ENCODE data around the gene ZDHHC13.

The ZDHHC13 gene

GRCh38 chr11:19164230-19164855 is 47.4 kb downstream of the ZDHHC13 start:
- DNase-seq = no peak

- no peak for DNase-seq
Measured at GRCh38 chr11:19164881-19165280, 47.9 kb downstream of the ZDHHC13 start.

GRCh38 chr11:19168090-19168489 is 51.1 kb downstream of the ZDHHC13 start:
- DNase-seq = no peak

DNA sequence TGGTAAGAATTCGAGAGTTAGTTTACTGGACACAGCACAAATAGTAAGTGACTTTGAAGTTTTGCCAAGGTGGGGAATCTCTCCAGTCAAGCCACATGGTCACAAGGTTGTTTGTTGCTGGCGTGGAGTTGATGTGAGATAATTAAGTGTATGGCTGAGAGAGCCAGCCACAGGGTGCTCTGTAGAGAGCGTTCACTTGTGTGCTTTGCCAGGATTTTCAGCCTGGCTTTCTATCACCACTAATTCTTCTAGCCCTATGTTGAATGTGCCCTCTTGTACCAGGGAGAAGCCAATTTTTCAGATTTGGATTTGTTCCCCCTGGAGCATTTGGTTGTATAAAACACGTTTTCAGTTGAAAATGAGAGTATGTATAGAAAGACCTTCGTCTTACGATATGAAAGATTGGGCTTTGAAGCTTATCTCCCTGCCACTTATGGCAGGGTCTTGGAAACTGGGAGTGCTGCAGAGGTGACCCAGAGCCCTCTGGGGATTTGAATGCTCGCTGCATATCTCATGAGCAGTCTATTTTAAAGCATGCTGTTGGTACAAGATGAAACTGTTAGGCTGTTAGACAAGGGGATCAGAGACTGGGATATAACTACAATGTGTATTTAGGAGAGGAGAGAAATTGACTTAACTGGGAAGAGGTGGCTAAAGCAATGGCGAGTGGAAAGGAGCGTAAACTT is 56.2 kb downstream of the ZDHHC13 start:
- no peak for DNase-seq

GRCh38 chr11:19173964-19174638 is 57.1 kb downstream of the ZDHHC13 start:
- no peak for DNase-seq

- DNase-seq = no peak
Measured at GRCh38 chr11:19176629-19177186, 59.7 kb downstream of the ZDHHC13 start.

- DNase-seq = no peak
Measured at GRCh38 chr11:19181531-19182261, 64.7 kb downstream of the ZDHHC13 start.

DNA sequence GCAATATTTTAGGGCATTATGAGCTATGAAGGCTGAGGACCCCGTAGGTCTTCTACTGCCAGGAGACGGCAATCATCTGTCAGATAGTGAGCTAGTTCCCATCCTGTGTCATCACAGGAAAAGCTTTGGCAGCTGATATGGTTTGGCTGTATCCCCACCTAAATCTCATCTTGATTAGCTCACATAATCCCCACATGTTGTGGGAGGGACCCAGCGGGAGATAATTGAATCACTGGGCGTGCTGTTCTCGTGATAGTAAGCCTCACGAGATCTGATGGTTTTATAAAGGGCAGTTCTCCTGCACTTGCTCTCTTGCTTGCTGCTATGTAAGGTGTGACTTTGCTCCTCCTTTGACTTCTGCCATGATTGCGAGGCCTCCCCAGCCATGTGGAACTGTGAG is 66.7 kb downstream of the ZDHHC13 start:
- no peak for DNase-seq

- DNase-seq = no peak
Measured at GRCh38 chr11:19185036-19185435, 68.1 kb downstream of the ZDHHC13 start.

DNA sequence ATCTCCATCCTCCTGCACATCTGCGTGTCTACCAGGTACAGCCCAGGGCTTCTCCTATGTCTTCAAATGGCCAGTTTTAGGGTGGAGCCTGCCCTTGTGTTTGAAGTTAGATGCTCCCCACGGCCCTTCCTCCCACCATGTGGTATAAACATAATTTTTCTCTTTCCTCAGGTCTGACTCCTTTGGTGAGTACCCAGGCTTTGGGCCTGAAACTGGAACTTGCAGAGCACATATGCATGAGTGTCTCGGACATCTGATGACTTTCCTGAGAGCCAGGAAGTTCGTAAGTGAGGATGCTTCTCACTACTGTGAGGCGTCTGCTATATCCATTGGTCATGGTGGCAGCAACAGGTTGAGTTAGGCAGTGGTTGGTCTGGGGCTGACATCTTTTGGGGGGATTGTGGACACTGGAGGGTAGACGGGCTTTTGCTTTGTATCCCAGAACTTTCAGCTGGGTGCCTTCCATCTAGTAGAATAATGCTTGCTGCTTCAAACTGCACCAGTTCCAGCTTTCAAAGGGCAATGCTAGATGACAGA is 68.6 kb downstream of the ZDHHC13 start:
- no peak for DNase-seq

DNA sequence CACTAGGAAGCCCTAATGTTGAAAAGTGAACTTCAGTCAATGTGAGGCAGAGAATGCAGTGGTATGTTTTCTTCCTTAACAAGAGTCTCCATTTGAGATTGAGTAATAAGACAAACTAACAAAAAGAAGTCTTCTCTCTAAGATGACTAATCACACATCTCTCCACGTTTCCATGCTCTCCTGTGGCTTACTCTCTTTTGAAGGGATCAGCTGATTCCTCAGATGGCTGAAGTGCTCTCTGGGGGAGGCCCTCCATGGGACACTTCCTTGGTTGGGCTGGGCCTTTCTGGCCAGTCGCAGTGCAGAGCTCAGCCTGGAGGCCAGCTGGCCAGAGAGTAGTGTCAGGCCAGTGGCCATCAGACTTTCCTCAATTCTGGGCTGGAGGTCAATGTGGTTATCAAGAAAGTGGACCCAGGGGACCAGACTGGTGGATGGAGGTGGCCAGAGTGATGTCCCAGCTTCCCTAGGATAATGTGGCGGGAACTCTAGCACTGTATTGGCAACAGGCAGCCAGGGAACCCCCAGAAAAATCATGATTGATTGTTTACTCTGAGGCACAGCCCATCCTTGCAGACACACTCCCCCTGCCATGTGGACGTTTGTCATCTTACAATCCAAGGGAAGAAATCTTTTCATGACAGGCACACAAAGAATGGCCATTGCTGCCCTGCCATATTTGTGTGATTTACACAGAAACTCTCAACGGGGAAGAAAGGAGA is 70.3 kb downstream of the ZDHHC13 start:
- DNase-seq = peak in 4 of 56 donors; percentile 6 to 46 (median 14)

- DNase-seq = peak in 32 of 56 donors; percentile 2 to 67 (median 22)
Measured at GRCh38 chr11:19187833-19188258, 70.9 kb downstream of the ZDHHC13 start.

DNA sequence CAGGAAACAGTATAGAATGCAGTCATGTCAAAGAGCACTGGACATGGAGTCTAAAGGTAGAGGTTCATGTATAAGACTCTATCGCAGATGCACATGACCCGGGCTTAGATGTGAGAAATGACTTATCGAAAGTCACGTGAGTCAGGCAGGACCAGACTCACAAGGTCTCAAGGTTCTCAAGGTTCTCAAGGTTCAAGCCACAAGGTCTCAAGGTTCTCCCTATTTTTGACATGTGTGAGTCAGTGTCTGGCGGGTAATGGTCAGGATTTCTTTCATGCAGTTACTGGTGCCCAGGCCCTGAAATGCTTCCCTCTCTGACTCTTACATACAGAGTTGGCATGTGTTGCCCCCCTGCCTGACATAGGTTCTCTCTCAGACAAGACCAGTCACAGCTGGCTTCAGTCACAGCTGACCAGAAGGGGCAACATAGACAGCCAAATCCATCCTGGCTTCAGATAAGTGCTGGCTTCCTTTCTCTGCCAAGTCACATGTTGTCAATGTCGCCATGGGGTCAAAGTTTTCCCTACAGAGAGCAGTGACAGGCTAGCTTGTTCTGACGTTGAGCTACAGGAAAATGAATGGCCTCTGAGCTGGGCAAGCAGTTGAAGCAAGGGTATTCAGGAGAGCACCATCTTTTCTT is 74.7 kb downstream of the ZDHHC13 start:
- no peak for DNase-seq

- no peak for DNase-seq
Measured at GRCh38 chr11:19193916-19194315, 76.9 kb downstream of the ZDHHC13 start.

GRCh38 chr11:19194620-19195308 is 77.8 kb downstream of the ZDHHC13 start:
- DNase-seq = no peak

DNA sequence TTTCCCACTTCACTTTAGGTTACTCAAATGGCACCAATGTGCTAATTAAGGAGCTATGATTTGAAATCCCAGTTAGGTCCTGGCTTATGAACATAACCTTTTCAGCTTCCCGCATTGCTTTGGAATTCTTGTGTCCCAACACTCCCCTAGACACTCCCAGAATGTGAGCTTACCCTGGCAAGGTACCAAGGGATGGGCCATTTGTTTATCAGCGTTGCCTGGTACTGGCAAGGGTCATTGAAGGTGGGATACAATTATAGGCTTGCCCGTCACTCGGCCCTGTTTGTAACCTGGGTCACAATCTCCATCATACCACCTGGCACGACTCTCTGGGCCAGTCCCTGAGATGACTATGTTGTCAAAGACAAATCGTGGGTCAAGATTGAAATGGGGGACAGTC is 79.5 kb downstream of the ZDHHC13 start:
- no peak for DNase-seq

DNA sequence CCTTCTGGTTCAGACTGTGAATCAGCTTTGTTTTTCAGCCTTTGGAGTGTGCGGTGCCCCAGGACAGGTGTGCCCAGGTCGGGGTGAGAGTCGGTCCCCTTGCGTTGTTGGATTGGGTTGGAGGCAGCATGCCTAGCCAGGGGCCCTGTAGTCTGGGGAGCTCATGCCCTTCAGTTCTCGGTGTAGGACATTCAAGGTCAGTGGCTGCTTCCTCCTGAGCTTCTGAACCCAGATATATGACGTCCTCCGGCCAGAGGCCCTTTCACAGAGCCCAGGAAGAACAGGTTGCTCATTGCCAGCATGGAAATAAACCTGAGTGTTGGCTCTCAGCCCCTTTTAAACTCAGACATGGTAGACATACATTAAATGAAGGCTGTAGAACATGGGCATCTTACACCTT is 82.1 kb downstream of the ZDHHC13 start:
- DNase-seq = no peak

DNA sequence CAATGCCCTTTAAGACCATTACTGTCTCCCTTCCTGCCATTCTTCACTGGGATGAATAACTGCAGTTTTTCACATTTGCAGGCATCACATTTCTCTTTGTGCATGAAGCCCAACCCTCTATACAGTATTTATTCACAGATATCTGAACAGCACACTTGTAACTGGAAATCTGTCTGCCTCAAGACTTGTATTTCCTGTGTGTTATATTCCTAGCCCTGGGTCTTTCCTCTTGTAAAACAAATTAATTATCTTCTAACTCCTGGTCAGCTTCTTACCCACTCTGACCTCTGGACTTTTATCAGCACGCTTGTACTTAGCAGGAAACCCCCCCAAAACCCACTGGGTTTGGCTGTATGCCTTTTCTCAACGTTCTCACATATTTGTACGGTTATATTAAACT is 82.8 kb downstream of the ZDHHC13 start:
- no peak for DNase-seq

DNA sequence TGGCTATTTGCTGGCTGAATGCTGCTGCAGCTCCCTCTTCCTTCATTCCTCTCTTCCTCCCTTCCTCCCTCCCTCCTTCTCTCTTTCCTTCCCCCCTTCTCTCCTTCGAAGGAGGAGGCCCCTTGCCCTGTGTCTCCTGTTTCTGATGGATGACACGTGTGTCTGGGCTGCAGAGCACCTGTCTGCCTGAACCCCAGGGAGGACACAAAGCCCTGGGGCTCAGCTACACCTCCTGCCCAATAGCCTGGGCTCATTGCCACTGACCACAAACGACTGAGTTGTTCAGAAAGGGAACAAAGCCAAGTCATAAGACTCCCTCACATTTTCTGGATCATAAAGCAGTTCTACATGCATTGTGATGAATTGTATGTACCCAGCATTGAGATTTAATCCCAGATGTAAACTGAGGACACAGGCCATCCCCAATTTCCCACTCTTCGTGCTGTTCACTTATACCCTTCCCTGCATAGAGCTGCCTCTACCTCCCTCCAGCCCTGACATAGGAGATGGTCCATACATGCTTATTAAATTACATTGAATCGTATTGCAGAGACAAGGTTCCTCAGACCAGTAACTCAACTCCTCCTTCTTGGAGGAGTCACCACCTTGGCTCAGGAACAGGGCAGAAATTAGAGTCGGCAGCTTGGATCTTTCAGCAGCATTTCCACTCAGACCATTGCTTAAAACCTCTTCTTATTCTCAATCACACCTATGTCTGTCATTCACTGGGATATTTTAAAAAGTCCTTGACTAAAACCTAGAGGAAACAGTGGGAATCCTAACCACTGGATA is 83.6 kb downstream of the ZDHHC13 start:
- DNase-seq = no peak

Data from amygdala (tissue), 56 donors.